ENCODE measurements around the gene FBXO41.

- no peak for TF ChIP-seq TAF1 (IDR thresholded peaks at IDR 0.05; ENCODE audit: low read depth, low read length)
- no peak for TF ChIP-seq POLR2AphosphoS5 (IDR thresholded peaks at IDR 0.05; ENCODE audit: low read depth, low read length)
Observed at GRCh38 chr2:73258186-73258912, 25.9 kb downstream of the FBXO41 start.

Data from GM12891 (cell line).